GM12873 (cell line): Measurements from ENCODE around the gene EPB41L5.

Experiments
- CTCF ChIP-seq: IDR thresholded peaks from 2 replicates; pipeline ENCODE4 v1.5.1; 2012; ENCODE audit warnings: low read depth, mild to moderate bottlenecking, moderate library complexity, low read length, control low read depth; ENCODE audit not compliant: insufficient read depth; ENCODE audit errors: missing control alignments

EPB41L5 gene

DNA sequence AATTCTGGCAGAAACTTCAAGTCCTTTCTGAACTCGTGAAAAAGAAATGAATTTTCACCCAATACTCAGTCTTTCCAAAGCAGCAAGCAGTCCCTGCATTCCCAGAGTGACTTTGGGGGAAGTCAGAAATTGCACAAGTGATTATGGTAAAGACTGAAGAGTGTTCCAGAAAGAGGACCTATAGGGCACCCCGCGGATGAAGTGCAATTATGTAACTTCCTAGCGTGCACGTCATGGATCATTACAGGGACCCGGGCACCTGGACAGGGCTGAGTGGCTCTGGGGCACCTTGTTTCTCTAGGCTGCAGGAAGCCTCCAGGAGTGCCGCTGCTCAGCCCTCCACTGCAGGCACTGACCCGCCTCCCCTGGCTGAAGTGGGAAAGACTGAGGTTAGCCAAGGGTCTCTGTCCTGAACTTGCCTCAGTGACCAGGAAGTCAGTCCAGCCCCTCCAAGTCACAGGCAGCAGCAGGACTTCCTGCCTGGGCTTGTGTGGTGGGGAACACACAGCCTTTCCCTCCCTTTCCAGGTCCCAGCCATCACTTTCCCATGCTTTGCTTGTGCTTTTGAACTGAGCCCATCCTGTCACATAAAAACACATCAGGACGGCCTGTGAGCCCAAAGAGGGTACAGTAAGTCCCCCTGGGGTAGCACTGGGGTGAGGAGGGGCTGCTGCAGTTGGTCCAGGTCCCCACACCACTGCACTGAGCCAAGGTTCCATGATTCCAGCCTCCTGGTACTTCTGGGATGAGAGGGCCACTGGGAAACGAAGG, 190.6 kb downstream of the EPB41L5 start:
- TF ChIP-seq CTCF: no peak

- TF ChIP-seq CTCF: no peak
Observed at GRCh38 chr2:120204022-120204405, 191.1 kb downstream of the EPB41L5 start.

DNA sequence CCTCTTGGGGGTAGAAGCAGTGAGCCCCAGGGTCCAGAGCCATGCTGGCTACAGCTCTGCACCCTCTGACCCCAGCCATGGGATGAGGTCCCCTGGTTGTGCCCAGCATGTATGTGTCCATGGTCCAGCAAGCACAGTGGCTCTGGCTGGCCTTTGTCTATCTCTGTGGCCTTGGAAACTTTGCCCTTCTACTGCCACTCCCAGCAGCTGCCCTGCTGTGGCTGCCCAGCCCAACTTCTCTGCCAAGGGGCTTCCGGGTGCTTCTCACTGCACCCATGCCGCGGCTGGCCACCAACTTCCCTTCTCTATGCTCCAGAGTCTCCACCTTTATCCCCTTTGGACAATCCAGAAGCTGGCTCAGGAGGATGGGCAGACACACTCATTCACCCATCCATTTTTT, 191.5 kb downstream of the EPB41L5 start:
- TF ChIP-seq CTCF: no peak

- no peak for TF ChIP-seq CTCF
Observed at GRCh38 chr2:120204945-120205670, 192.2 kb downstream of the EPB41L5 start.

GRCh38 chr2:120206022-120206581, 193.2 kb downstream of the EPB41L5 start:
- TF ChIP-seq CTCF: peak; percentile 76

- no peak for TF ChIP-seq CTCF
Observed at GRCh38 chr2:120208381-120209353, 195.8 kb downstream of the EPB41L5 start.
